GM19438 (cell line): ENCODE measurements around the gene TANGO2.

Experiments
- ATAC-seq: cut with Tn5 transposase; IDR thresholded peaks from one replicate; pipeline ENCODE4 v1.9.1; 2021; ENCODE audit warnings: low read depth; ENCODE audit not compliant: unreplicated experiment

Gene TANGO2, protein sequence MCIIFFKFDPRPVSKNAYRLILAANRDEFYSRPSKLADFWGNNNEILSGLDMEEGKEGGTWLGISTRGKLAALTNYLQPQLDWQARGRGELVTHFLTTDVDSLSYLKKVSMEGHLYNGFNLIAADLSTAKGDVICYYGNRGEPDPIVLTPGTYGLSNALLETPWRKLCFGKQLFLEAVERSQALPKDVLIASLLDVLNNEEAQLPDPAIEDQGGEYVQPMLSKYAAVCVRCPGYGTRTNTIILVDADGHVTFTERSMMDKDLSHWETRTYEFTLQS

DNA sequence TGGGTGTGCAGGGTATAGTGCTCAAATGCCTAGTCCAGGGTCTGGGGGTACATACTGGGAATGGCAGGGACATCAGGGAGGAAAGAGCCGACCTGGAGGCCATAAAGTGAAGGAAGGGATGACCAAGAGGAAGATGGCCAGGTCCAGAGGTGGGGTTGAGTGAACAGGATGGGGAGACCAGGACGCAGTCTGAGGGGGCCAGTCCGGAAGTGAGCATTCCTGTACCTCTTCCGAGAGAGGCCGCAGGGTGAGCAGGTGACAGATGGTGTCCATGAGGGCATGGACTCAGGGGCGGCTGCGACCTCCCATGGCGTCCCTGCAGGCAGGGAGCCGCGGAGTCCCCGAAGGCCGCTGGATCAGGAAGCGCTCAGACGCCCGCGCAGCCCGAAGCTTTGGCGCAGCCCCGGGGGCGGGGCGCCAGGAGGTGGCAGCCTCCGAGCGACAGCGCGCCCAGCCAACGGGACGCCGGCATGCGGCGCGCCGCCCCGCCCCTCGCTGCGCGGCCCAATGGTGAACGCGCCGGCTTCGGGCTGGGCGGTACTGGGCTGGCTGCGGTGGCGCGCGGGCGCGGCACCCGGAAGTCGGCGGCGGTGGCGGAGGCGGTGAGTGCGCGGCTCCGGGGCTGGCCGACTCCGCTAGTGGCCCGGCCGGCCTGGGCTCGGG is at the start of gene TANGO2:
TANGO2 (plus strand) TSS at position 578 of the 663 bp plus-strand sequence. CDS start 15,689 bp downstream, outside the sequence.
- no peak for ATAC-seq

DNA sequence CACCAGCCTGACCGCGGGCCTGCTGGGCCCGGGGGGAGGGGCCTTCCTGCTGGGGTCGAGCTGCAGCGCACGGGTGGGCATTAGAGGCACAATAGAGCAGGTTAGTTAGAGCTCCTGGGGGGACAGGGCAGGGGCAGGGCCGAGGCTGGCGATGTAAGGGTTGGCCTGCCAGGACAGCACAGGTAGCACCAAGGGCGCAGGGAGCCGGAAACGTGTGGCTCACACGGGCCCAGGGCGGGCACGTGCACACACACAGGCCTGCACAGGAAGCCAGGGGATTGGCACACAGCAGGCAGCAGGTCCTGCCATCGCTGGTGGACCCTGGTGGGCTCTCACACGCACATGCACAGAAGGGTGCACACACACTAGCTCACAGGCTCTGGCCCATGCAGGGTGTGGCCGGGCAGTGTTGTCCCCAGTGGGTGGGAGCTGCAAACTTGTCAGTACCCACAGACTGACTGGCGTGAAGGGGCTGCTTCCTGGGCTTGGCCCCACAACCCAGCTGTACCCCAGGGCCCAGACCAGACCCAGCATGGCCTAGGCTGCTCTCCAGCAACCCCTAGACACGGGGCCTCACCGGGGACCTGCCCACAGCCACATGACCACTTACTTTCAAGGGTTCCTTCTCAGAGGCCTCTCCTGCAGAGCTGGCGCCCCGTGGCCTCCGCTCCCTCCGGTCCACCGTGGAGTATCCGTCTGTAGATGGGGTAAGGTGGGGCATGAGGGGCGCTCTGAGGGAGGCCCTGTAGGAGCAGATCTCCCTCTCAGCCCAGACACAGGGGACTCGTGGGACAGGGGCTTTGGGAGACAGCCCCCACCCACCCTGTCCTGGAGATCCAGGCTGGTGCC is 49.4 kb upstream of the TANGO2 start:
- no peak for ATAC-seq

GRCh38 chr22:19972251-19972650 is 48.7 kb upstream of the TANGO2 start:
- no peak for ATAC-seq

DNA sequence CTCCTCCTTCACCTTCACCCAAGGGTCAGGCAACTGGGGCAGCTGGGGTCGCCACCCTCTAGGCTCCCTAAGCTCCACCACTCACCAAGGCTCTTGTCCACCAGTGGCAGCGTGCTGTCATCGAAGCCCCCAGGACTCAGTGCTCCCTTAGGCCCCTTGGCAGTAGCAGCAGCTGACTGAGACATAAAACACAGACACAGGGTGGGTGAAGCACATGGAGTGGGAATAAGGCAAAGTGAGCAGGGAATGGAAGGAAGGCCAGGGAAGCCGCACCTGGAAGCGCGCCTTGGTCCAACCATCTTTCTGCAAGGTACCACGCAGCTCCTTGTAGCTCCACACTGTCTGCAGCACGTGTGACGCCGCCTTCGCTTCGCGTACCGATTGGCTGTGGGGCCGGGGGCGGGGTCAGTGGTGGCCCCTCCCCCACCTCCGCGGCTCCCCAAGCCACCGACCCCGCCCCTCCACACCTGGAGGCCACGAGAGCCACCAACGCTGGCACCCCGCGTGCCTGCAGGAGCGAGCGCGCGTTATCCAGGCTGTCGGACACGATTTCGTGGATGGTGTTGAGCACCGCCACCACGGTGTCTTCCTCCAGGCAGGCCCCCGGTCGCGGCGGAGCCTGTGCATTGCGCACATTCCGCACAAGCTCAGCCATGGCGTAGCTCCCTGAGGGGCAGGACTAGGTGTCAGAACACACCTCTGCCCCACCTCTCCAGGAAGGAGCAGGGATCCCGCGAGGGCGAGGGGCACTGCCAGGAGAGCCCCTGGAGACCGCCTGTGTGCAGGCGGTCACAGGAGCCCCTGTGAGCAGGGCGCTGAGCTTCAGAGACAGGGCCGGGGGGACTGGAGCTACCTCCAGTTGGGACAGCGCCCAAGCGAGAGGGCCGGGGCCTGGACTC is 48.0 kb upstream of the TANGO2 start:
- no peak for ATAC-seq

- no peak for ATAC-seq
These were observed 47.2 kb upstream of the TANGO2 start for GRCh38 chr22:19973551-19974267.

GRCh38 chr22:19974268-19974861 is 46.5 kb upstream of the TANGO2 start:
- no peak for ATAC-seq

DNA sequence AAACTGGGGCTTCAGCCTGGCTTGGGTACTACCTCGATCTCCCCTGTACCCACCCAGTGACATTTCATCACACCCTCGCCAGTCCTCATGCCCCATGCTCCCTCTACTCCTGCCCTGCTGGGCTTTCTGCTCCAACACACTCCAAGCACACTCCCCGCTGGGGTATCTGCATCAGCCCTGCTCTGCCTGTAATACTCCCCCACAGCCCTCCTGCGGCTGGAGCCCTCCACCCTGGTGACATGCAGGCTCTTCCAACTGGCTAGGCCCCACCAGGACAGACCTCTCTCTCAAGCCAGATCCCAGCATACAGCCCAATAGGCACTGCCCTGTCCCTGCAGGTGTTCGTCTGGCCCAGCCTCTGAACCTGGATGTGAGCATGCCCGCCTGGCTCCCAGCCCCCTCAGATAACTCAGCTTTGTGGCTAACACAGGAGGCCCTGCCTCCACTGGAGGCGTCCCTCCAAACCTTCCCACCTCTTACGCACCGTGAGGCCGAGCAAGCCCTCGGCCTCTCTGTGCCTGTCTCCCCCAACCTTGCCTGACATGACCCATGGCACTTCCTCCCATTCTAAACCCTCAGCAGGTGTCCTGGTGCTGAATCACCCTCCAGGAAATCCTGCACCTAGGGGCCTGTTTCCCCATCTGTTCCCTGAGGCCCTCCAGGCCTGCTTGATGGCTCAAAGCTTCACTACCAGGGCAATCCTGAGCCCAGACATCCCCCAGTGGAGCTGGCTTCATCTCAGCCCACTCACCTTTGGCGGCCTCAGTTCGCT is 45.8 kb upstream of the TANGO2 start:
- ATAC-seq: no peak

- ATAC-seq: no peak
These were observed 45.2 kb upstream of the TANGO2 start for GRCh38 chr22:19975707-19976035.

DNA sequence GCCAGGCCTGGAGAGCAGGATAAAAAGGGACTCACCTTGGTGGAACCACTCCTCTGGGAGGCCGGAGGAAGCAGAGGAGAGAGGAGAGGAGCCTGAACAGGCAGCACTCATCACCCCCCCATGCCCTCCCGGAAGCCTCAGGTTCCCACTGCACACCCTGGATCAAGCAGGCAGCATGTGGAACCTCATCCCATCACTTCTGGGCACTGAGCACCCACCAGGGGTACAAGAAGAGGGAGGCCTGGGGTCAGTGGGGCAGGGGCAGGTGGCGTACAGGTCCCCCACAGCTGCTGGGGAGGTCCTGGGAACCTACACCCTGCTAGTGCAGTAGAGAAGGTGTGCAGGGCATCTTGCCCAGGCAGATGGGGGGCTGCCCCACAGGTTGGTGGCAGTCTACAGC is 44.2 kb upstream of the TANGO2 start:
- no peak for ATAC-seq

DNA sequence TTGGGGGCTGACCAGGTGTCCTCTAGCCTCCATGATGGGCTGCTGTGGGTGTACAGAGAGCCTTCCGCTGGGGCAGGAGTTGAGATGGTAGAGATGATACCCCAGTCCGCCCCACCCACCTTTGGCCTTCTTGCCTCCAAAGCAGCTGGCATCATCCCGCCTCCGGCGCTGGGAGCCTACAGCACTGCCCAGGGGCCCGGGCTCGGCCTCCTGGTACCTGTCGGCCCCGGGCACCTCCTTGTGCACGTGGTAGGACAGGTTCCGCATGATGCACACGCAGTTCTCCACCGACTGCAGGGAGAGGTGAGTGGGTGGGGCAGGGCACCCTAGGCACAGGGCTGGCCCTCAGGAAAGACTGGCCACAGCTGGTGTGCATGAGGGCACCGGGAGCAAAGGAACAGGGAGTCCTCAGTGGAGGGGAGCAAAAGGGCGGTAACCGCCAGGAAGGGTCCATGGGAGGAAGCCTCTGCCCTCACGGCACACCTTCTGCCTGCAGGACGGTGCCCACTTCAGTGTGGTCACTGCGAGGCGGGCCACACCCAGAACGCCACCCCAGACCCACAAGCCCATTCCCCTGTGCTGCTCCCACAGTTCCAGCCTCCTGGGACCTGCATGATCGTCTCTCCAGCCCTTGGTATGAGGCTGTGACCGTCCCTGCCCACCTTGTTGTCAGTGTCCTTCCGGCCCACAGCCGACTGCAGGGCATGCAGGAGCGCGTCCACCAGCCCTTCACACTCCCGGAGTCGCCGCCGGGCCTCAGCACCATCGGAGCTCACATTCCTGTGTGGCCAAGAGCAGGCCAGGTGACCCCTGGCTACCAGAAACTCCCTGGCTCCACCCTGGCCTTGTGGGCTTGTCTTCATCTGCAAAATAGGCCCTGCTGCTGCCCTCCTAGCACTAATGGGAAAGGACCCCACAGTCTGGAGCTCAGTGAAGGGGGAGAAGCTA is 43.3 kb upstream of the TANGO2 start:
- ATAC-seq: no peak

GRCh38 chr22:19978748-19979147 is 42.2 kb upstream of the TANGO2 start:
- ATAC-seq: no peak

GRCh38 chr22:19979712-19980493 is 41.0 kb upstream of the TANGO2 start:
- ATAC-seq: no peak

DNA sequence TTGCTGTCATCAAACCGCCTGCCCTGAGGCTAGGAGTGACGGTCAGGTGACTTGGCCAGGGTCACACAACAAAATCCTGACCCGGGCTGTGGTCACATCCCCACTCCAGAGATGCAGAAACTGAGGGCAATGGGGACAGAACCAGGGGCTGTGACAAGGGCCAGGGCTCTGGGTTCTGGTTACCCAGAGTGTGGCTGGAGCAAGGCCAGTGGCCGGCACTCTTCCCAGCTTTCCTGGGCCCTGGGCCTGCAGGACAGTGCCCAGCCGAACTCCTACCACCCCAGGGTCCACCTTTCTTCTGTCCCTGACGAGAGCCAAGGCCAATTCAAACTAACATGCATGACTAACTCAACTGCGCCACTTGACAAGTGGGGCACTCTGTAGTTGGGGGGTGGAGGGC is 40.1 kb upstream of the TANGO2 start:
- ATAC-seq: no peak

DNA sequence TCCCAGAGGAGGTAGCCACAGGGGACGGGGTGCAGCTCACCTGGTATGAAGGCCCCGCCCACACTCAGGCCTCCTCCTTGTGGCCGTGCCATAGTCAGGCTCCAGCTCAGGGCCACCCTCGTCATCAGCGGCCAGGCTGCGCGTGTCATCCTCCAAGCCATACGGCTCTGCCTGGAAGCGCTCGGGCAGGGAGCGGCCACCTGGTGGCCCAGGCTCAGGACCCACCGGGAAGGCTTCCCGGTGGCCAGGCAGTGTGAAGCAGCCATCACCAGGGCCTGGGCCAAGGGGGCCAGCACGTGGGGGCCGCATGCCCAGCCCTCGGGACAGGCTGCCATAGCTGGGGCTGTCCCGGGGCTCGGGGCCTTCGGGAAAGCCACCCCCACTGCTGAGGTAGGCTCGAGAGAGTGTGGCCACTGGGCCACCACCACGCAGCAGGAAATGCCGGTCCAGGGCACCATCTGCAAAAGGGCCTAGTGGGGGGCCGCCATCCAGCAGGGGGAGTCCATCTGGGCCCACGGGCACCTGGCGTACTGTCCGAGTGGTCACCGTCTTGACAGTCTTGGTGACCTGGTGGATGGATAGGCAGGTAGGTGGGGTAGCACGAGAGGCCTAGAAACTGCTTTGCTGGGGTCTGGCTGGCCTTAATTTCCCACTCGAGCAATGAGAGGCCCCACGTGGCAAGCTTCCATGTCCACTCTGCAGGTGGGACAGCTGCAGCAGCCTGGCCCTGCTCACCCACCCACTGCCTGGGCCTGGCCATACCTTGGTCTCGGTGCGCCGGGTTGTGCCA is 39.5 kb upstream of the TANGO2 start:
- no peak for ATAC-seq

DNA sequence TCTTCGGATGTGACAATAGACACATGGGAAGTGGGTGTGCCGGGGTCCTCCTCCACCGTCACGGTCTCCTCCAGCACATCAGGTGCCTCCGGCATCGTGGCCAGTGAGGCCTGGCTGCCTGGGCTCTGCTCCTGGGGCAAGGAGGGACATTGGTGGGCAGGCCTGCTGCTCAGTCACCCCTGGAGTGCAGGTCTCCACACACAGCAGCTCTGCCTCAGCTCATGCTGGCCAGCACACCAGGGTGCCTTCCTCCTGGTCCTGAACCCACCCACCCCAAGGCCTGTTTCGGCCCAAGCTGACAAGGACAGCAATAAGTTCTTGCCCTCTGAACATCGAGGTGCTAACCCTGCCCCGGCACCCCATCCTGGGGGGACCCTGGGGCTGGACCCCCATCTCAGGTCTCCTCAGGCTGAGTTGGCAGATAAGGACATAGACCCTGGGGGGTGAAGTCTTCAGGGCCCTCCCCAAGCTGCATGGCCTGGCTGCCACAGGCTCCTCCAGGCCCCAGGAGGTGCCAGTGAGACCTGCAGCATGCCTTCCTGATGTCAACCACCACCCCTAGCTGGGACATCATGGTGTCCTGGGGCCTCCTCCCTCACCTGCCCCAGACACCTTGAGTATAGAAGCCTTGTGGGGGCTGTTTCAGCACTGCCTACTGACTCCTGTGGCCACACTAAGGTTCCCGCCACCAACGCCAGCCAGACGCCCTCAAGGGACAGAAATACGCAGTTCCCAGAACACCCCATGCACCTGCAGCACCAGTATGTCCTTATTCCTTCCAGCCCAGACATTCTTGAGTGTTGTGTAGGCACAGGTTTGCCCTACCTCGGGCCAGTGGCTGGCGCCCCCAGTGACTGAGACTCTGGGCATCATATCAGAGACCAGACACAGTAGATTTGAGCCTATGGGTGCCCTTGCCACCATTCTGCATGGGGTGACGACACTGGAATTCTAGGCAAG is 38.7 kb upstream of the TANGO2 start:
- no peak for ATAC-seq
